Measurements from ENCODE around the gene CHST6.

- TF ChIP-seq CTCF (IDR thresholded peaks at IDR 0.05) (no peak), POLR2A (IDR thresholded peaks at IDR 0.05) (no peak)
Measured at GRCh38 chr16:75462806-75463205, 32.4 kb downstream of the CHST6 start.
